ENCODE results near the gene FBLN1. TPM values are rescaled to one million over a fixed set of nuclear protein-coding genes. Genes with fewer than 3 reads are reported as not detected.
"Not testable (repeated sequence)": the region's sequence is repeated elsewhere in the genome, so short reads cannot be mapped to it uniquely, and the experiment has no call there.

FBLN1 gene
- total RNA-seq, 1 donor from 2014 or later = not detected

- TF ChIP-seq, protein P1, sequence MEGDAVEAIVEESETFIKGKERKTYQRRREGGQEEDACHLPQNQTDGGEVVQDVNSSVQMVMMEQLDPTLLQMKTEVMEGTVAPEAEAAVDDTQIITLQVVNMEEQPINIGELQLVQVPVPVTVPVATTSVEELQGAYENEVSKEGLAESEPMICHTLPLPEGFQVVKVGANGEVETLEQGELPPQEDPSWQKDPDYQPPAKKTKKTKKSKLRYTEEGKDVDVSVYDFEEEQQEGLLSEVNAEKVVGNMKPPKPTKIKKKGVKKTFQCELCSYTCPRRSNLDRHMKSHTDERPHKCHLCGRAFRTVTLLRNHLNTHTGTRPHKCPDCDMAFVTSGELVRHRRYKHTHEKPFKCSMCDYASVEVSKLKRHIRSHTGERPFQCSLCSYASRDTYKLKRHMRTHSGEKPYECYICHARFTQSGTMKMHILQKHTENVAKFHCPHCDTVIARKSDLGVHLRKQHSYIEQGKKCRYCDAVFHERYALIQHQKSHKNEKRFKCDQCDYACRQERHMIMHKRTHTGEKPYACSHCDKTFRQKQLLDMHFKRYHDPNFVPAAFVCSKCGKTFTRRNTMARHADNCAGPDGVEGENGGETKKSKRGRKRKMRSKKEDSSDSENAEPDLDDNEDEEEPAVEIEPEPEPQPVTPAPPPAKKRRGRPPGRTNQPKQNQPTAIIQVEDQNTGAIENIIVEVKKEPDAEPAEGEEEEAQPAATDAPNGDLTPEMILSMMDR (IDR thresholded peaks at IDR 0.05) = no peak
- ATAC-seq (ENCODE audit: low read depth) (no peak), DNase-seq (no peak)
- H3K4me1 Mint-ChIP-seq = peaks cover 10% of the 10 kb centered on the region
- ChIA-PET POLR2A (no interaction called here), CTCF (no interaction called here)
- no peak overlapping the region for H3K4me3 Mint-ChIP-seq
- intact Hi-C loops (cut with micrococcal nuclease) = no loop called here
- peaks cover 14% of the 10 kb centered on the region for H3K27me3 Mint-ChIP-seq
- H3K27ac Mint-ChIP-seq = no peak overlapping the region
- H3K9me3 Mint-ChIP-seq = peaks cover 3% of the 10 kb centered on the region
- no peaks in the 10 kb centered on the region for H3K36me3 Mint-ChIP-seq (ENCODE audit: low read depth)
Observed at GRCh38 chr22:45587638-45588505, 85.2 kb downstream of the FBLN1 start.

- DNase-seq (no peak), ATAC-seq (ENCODE audit: low read depth) (no peak)
- POLR2A ChIA-PET = no interaction called here
- no peaks in the 10 kb centered on the region for H3K9me3 Mint-ChIP-seq
- no peaks in the 10 kb centered on the region for H3K36me3 Mint-ChIP-seq (ENCODE audit: low read depth)
- H3K4me3 Mint-ChIP-seq = no peak overlapping the region
- H3K4me1 Mint-ChIP-seq = no peaks in the 10 kb centered on the region
- CTCF ChIA-PET = no interaction called here
- intact Hi-C loops (cut with micrococcal nuclease) = no loop called here
- TF ChIP-seq, protein P1 (IDR thresholded peaks at IDR 0.05) = no peak
- H3K27me3 Mint-ChIP-seq = peaks cover 14% of the 10 kb centered on the region
- H3K27ac Mint-ChIP-seq = no peak overlapping the region
Observed at GRCh38 chr22:45589556-45589955, 86.9 kb downstream of the FBLN1 start.

DNA sequence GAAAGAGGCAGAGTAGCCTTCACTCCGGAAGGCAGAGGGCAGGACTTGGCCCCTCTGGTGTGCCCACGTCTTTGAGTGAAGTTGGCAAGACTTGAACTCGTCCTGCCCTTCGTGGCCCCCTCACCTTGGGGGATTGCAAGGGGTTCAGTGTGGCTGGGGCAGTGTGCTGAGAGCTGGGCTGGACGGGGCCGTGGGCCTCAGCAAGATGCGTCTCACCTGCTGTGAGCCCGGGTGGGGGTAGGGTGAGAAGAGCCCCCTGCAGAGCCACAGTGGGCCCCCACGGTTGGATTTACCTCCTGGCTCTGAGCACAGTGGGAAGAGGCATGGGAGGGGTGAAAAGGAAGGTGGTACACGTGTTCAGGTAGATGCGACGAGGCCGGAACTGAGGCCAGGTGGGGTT lies 87.6 kb downstream of the FBLN1 start:
- Mint-ChIP-seq H3K36me3 (ENCODE audit: low read depth) (no peaks in the 10 kb centered on the region), H3K27me3 (peaks cover 14% of the 10 kb centered on the region), H3K27ac (no peak overlapping the region), H3K9me3 (no peaks in the 10 kb centered on the region), H3K4me3 (no peak overlapping the region), H3K4me1 (no peaks in the 10 kb centered on the region)
- intact Hi-C loops (cut with micrococcal nuclease) = no loop called here
- CTCF ChIA-PET = no interaction called here
- TF ChIP-seq, protein P1 (IDR thresholded peaks at IDR 0.05) = no peak
- POLR2A ChIA-PET = no interaction called here
- DNase-seq = no peak
- ATAC-seq (ENCODE audit: low read depth) = no peak

DNA sequence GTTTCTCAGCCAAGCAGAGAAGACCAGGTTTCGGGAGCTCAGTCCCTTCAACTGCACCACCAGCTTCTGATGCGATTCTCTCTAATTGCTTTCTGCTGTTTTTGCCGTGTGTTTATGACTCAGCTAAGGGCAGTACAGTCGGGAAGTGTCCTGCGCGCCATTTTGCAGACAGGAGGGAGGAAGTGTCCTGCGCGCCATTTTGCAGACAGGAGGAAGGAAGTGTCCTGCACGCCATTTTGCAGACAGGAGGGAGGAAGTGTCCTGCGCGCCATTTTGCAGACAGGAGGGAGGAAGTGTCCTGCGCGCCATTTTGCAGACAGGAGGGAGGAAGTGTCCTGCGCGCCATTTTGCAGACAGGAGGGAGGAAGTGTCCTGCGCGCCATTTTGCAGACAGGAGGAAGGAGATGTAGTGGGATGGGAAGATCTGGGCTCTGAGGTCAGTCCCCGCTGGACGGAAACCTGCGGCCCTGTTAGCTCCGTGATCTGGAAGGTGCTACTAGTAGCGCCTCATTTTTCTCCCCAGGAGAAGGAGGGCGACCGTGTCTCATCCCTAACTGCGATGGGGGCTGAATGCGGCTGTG lies 89.0 kb downstream of the FBLN1 start:
- POLR2A ChIA-PET; H3K9me3 Mint-ChIP-seq; H3K27ac Mint-ChIP-seq; H3K36me3 Mint-ChIP-seq (ENCODE audit: low read depth); ATAC-seq (ENCODE audit: low read depth); H3K4me3 Mint-ChIP-seq; H3K4me1 Mint-ChIP-seq; intact Hi-C loops (cut with micrococcal nuclease); DNase-seq; CTCF ChIA-PET: not testable (repeated sequence)
- peaks cover 14% of the 10 kb centered on the region for H3K27me3 Mint-ChIP-seq

GRCh38 chr22:45594123-45594941 lies 91.6 kb downstream of the FBLN1 start:
- DNase-seq (no peak), ATAC-seq (ENCODE audit: low read depth) (no peak)
- peaks cover 14% of the 10 kb centered on the region for H3K27me3 Mint-ChIP-seq
- POLR2A ChIA-PET = no interaction called here
- H3K27ac Mint-ChIP-seq = no peak overlapping the region
- H3K4me1 Mint-ChIP-seq = no peaks in the 10 kb centered on the region
- intact Hi-C loops (cut with micrococcal nuclease) = no loop called here
- H3K36me3 Mint-ChIP-seq (ENCODE audit: low read depth) = no peaks in the 10 kb centered on the region
- no peaks in the 10 kb centered on the region for H3K9me3 Mint-ChIP-seq
- CTCF ChIA-PET = interaction anchor here (0.6 kb wide), 1 partner anchor 22 kb away, joined by 3 read pairs; no protein-coding TSS in a partner anchor
- TF ChIP-seq, protein P1 (IDR thresholded peaks at IDR 0.05) = no peak
- no peak overlapping the region for H3K4me3 Mint-ChIP-seq

Data from activated B cell treated with CpG ODN at 0.5 μM for 24 hours (primary cell).